Middle frontal gyrus (tissue), 1 donor: ENCODE results near the gene ACACA.

Experiments
- DNase-seq: peaks from one replicate; pipeline ENCODE4 v3.0.0-alpha.2; 2015; ENCODE audit warnings: low spot score; ENCODE audit errors: extremely low spot score

ACACA gene

GRCh38 chr17:37101306-37101705, 305.3 kb downstream of the ACACA start:
- DNase-seq, result no peak

GRCh38 chr17:37100231-37100630, 306.4 kb downstream of the ACACA start:
- DNase-seq, result no peak

GRCh38 chr17:37098910-37099664, 307.5 kb downstream of the ACACA start:
- no peak for DNase-seq

GRCh38 chr17:37098152-37098551, 308.5 kb downstream of the ACACA start:
- no peak for DNase-seq

- no peak for DNase-seq
Observed at GRCh38 chr17:37097154-37097553, 309.5 kb downstream of the ACACA start.

GRCh38 chr17:37096071-37096470, 310.6 kb downstream of the ACACA start:
- no peak for DNase-seq

- no peak for DNase-seq
Observed at GRCh38 chr17:37094391-37094790, 312.2 kb downstream of the ACACA start.

- DNase-seq, result no peak
Observed at GRCh38 chr17:37092701-37093100, 313.9 kb downstream of the ACACA start.

- no peak for DNase-seq
Observed at GRCh38 chr17:37092071-37092470, 314.6 kb downstream of the ACACA start.

- no peak for DNase-seq
Observed at GRCh38 chr17:37090941-37091340, 315.7 kb downstream of the ACACA start.

- no peak for DNase-seq
Observed at GRCh38 chr17:37089956-37090355, 316.7 kb downstream of the ACACA start.

- DNase-seq, result no peak
Observed at GRCh38 chr17:37088913-37089312, 317.7 kb downstream of the ACACA start.

GRCh38 chr17:37088459-37088858, 318.2 kb downstream of the ACACA start:
- no peak for DNase-seq

- DNase-seq, result no peak
Observed at GRCh38 chr17:37087683-37088082, 319.0 kb downstream of the ACACA start.

- no peak for DNase-seq
Observed at GRCh38 chr17:37086948-37087347, 319.7 kb downstream of the ACACA start.

GRCh38 chr17:37086334-37086733, 320.3 kb downstream of the ACACA start:
- no peak for DNase-seq

GRCh38 chr17:37084372-37084771, 322.3 kb downstream of the ACACA start:
- DNase-seq, result no peak

GRCh38 chr17:37083456-37083855, 323.2 kb downstream of the ACACA start:
- DNase-seq, result no peak

- no peak for DNase-seq
Observed at GRCh38 chr17:37082985-37083384, 323.7 kb downstream of the ACACA start.

GRCh38 chr17:37082311-37082860, 324.2 kb downstream of the ACACA start:
- no peak for DNase-seq

- no peak for DNase-seq
Observed at GRCh38 chr17:37081287-37081686, 325.3 kb downstream of the ACACA start.

GRCh38 chr17:37079735-37080134, 326.9 kb downstream of the ACACA start:
- DNase-seq, result no peak

- no peak for DNase-seq
Observed at GRCh38 chr17:37079065-37079708, 327.4 kb downstream of the ACACA start.
